NCI-H2107 (cell line): ENCODE measurements around the gene HTRA2.
A peak's percentile ranks its signal among the peaks of the same experiment; 100 is the strongest.
"Not testable (repeated sequence)": the region's sequence is repeated elsewhere in the genome, so short reads cannot be mapped to it uniquely, and the experiment has no call there.

ENCODE experiments used
- DNase-seq: peaks from one replicate; lab custom pipeline; 2025; lab: John Stamatoyannopoulos, UW

Gene HTRA2

GRCh38 chr2:74529357-74530238, at the start of gene HTRA2, which contains the start of gene AUP1:
Gene HTRA2 (plus strand): TSS chr2:74529933. CDS start chr2:74530007, 74 bp downstream.
Gene AUP1 (minus strand): TSS chr2:74529706. CDS start chr2:74529629, 77 bp downstream.
- DNase-seq = peak; percentile 97

DNA sequence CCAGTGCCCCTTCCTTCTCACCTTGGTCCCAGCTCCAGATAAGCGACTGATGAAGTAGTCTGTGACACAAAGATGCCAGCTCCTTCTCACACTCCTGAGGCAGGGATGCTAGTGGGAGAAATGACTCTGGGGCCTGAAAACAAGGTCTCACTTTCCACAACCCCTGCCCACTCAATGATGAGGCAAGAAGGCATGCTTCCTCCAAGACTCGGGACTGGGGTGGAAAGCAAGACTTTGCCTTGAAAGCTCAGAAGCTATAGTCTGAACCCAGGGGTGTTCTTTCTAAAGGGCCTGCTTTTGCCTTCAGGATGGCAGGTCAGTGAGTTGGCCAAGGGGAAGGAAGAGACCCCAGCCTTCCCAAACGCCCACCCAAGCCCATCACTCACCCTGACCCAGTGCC, 48.3 kb upstream of the HTRA2 start:
- DNase-seq = no peak

DNA sequence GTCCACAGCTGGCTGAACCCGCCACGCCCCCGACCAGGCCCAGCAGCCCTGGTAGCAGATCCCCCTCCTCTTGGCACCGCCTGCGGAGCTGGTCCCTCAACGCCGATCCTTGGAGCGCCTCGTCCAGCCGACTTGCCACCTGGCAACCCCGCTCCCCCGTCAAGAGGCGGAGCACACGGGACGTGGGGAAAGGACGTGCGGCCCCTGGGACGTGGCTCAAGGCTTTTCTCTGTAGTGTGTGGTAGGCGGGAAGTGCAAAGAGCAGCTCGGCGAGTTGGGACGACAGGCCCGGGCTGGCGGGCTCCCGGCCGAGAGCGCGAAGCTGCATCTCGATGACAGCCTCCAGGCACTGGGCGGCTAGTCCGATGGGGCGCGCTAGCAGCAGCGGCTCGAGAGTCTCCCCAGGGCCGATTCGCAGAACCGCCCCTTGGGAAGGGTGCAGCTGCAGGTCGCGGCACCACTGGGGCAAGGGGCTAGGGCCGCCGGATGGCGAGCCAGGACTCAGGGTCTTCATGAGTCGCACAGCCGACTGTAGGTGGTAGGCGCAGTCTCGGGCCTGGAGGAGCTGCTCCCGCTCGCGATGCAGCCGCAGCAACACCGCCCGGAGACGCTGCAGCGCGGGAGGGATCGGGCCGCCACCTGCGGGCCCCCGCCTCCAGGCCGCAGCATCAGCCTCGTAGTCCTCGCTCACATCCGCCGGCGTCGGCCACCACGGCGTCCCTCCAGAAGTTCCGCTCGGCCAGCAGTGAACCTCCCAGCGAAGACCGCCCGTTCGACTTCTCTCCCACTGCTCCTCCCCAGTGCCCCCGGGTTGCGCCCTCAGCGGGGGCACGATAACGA, 47.6 kb upstream of the HTRA2 start:
- no peak for DNase-seq

DNA sequence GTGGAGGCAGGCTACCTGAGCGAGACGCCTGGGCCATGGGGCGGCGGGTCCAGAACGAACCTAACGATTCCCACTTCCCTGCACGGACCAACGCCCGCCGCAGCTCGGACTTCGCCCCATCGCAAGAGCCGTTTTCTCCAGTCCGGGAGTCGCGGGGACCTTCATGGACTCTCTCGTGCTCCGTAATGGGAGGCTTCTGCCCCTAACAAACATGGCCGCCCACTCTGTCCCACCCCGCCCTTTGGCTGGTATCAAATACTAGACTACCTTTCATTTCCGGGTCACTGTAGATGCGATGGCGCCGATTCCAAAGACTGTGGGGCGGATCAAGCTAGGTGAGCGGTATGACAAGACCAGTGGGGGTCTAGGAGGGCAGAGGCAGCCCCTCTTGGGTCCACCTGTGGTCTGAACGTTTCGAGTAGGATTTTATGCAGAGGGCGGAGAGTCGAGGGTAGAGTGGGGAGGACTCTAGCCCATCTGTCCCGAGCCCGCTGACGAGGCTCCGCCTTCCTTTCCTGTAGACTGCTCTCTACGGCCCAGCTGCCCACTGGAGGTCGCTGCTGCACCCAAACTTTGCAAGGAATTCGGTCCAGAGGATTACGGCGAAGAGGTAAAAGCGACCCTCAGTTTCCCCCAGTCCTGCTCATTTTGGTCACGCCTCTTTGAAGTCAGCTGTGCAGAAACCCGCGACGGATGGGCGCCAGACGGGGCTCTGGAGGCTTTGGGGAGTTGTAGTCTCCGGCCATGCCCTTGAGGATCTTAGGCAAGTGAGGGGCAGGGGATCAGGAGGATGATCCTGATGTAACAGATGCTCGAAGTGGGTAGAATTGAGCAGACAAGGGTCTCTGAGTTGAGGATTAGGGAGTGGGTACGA, 46.7 kb upstream of the HTRA2 start, which contains the start of the genes CCDC142 and TTC31:
Gene CCDC142, minus strand, starts transcription at position 198 of the 874 bp plus-strand sequence. Its CDS starts 161 bp downstream, at position 37.
Gene TTC31, plus strand, starts transcription at position 281 of the 874 bp plus-strand sequence. Its CDS starts 15 bp downstream, at position 296.
- DNase-seq = peak; percentile 87

DNA sequence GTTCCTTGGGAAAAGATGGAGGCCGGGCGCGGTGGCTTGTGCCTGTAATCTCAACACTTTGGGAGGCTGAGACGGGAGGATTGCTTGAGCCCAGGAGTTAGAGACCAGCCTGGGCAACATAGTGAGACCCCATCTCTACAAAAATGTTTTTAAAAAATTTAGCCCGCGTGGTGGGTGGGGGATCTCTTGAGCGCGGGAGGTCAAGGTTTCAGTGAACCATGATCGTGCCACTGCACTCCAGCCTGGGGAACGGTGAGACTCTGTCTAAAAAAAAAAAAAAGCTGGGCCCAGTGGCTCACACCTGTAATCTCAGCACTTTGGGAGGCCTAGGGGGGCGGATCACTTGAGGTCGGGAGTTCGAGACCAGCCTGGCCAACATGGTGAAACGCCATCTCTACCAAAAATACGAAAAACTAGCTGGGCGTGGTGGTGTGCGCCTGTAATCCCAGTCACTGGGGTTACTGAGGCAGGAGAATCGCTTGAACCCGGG, 46.0 kb upstream of the HTRA2 start:
- DNase-seq = not testable (repeated sequence)

- DNase-seq = no peak
Observed at GRCh38 chr2:74486141-74486540, 43.6 kb upstream of the HTRA2 start.

DNA sequence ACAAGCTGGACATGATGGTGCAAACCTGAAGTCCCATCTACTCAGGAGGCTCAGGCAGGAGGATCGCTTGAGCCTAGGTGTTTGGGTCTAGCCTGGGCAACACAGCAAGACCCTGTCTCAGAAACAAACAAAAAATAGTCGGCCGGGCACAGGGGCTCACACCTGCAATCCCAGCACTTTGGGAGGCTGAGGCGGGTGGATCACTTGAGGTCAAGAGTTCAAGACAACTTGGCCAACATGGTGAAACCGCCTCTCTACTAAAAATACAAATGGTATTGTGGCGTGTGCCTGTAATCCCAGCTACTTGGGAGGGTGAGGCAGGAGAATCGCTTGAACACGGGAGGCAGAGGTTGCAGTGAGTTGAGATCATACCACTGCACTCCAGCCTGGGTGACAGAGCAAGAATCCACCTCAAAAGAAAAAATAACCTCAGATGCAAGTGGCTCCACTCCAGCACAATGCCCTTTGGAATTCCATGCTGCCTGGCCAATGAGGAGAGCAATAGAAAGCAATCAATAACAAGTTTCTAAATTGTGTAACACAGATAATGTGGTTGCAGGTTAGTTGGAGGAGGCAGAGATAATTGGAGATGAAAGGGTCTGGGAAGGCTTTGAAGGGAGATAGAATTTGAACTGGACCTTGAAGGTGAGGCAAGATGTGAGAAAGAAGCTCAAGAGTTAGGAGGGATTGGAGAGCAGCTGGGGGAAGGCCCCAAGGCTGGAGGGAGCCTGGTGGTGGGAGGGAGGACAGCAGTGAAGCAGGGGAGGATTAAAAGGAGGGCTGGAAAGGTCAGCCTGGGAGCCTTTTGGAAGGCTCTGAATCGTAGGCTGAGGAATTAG, 40.9 kb upstream of the HTRA2 start:
- no peak for DNase-seq

GRCh38 chr2:74489906-74490305, 39.8 kb upstream of the HTRA2 start:
- no peak for DNase-seq

GRCh38 chr2:74491648-74492544, 37.8 kb upstream of the HTRA2 start:
- DNase-seq = no peak

- DNase-seq = no peak
Observed at GRCh38 chr2:74493546-74493945, 36.2 kb upstream of the HTRA2 start.

- no peak for DNase-seq
Observed at GRCh38 chr2:74495440-74495839, 34.3 kb upstream of the HTRA2 start.

DNA sequence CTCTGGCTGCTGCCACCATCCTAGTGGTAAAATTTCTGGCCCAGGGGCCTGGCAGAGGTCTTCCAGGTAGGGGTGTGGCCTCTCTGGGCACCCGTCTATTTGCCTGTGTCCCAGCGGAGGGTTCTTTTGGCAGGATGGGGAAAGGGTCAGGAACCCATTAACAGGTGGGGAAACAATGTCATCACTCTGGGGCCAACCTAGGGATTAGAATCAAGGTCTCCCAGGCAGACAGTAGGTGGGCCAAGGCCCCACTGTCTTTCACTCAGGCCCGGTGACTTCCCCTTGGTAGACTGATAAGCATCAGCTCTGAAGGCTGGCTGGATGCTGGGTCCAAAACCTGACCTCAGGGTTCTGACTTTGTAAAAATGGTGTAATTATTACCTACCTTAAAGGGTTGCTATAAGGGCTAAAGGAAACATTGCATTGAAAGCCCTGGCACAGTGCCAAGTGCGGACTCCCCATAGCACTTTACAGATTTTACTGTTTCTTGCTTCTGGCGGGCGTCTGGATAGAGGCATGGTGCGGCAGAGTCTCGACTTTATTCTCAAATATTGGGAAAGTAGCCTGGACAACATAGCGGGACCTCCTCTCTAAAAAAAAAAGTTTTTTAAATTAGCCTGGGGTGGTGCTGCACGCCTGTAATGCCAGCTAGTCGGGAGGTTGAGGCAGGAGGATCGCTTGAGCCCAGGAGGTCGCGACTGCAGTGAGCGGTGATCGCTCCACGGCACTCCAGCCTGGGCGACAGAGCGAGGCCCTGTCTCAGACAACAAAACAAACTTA, 32.5 kb upstream of the HTRA2 start:
- no peak for DNase-seq

- no peak for DNase-seq
Observed at GRCh38 chr2:74497777-74498499, 31.8 kb upstream of the HTRA2 start.

- DNase-seq = no peak
Observed at GRCh38 chr2:74498500-74499266, 31.1 kb upstream of the HTRA2 start.

- no peak for DNase-seq
Observed at GRCh38 chr2:74499267-74499939, 30.3 kb upstream of the HTRA2 start, which contains the start of gene LBX2. Gene LBX2 (minus strand): TSS chr2:74499603. CDS start chr2:74499537, 66 bp downstream.

DNA sequence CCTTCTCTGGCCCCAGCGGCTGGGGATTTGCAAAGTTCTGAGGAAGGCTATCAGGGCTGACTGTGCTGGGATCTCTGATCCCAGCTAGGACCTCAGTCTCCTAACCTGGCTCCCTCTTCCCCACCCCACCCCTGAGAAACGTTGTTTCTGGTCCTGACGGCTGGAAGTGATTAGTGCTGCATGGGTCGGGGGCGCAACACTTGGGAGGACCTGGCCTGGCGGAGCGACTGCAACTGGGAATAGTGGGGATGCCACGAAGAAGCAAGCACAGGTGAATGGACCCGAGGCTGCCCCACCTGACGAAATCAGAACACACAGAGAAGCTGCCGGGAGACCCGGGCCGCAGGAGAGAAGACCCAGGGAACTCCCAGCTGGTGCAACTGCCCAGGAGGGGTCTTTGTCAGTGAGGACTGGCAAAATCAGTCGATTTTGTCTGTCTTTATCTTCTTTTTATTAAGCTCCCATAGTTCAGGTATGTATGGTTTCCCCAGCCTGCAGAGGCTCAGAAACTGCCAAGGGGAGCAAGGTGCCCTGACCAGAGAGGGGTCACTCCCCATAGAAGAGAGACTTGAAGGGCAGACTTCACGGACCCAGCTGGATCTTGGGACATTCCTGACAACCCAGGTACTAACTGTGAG, 29.7 kb upstream of the HTRA2 start:
- no peak for DNase-seq
